Dendritic cell treated with granulocyte-macrophage colony-stimulating factor and Interleukin-4, amounts not matched to agents 40 ng/mL and 50 ng/mL, for 4 days (primary cell): Measurements from ENCODE around the gene SPATA1.
A peak's percentile ranks its signal among the peaks of the same experiment; 100 is the strongest.

Experiments used
- H3K27ac Mint-ChIP-seq: one replicate; pipeline ENCODE4 v1.8.0; 2022; ENCODE audit warnings: mild to moderate bottlenecking, mixed read lengths
- H3K27me3 Mint-ChIP-seq: one replicate; pipeline ENCODE4 v1.8.0; 2022; ENCODE audit warnings: mild to moderate bottlenecking, mixed read lengths
- H3K36me3 Mint-ChIP-seq: one replicate; pipeline ENCODE4 v1.8.0; 2022; ENCODE audit warnings: low read depth, mixed read lengths
- H3K4me1 Mint-ChIP-seq: one replicate; pipeline ENCODE4 v1.8.0; 2022; ENCODE audit warnings: low read depth, mixed read lengths
- H3K4me3 Mint-ChIP-seq: one replicate; pipeline ENCODE4 v1.8.0; 2022; ENCODE audit warnings: mild to moderate bottlenecking, moderate library complexity, mixed read lengths
- H3K9me3 Mint-ChIP-seq: one replicate; pipeline ENCODE4 v1.8.0; 2022; ENCODE audit warnings: mixed read lengths
- intact Hi-C: fragments of 100-400 bp; cut with micrococcal nuclease; formaldehyde crosslinking; loops from one replicate; pipeline ENCODE4 v1.15.0; 2022

The SPATA1 gene

DNA sequence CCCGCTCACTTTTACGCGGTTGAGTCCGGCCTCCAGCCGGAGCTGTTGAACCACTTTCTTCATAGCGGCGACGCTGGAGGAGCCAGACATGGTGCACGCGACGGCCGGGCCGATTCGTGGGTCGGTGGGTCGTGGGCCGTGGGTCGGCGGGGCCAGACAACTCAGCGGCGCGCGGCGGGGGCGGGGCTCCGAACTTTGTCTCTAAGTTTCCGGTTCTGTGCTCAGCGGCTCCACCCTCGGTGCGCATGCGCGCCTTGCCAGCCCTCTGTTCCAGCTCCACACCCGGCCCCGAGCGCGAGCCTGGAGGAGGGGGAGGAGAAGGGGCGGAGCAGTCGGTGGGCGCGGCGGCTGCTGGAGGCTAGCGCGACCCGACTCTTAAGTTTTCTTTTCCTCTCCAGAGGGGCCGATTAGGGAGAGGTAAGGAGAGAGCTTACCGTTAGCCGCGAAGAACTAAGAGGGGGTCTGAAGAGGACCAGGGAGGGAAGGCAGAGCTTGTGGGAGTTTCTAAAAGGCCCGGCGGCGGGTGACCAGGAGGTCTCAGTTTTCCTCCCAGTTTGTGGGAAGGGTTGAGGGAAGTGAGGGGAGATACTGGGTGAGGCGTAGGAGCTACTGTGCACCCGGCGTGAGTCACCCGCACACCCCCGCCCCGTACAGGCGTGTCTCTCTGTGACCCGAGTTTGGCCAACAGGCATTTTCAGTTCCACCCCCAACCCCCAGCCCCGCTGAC is at the start of gene SPATA1, which contains the start of gene GNG5:
TSS of gene SPATA1 (plus strand) at position 385 of the 727 bp plus-strand sequence. CDS start 9,974 bp downstream, outside the sequence.
TSS of gene GNG5 (minus strand) at position 580 of the 727 bp plus-strand sequence. CDS start at position 90, 490 bp downstream.
- intact Hi-C loops: loop anchor here (1.0 to 5.0 kb wide), 4 partner anchors 68 to 204 kb away; partner anchors contain the start of genes CTBS, SAMD13 and SSX2IP
- H3K27me3 Mint-ChIP-seq: no peaks in the 10 kb centered on the region
- peak within 1 kb of the TSS; percentile 98 for H3K27ac Mint-ChIP-seq
- H3K36me3 Mint-ChIP-seq: peaks cover 62% of the 10 kb centered on the region
- peak within 1 kb of the TSS; percentile 91 for H3K4me3 Mint-ChIP-seq
- H3K9me3 Mint-ChIP-seq: peaks cover 21% of the 10 kb centered on the region
- H3K4me1 Mint-ChIP-seq: peaks cover 37% of the 10 kb centered on the region

DNA sequence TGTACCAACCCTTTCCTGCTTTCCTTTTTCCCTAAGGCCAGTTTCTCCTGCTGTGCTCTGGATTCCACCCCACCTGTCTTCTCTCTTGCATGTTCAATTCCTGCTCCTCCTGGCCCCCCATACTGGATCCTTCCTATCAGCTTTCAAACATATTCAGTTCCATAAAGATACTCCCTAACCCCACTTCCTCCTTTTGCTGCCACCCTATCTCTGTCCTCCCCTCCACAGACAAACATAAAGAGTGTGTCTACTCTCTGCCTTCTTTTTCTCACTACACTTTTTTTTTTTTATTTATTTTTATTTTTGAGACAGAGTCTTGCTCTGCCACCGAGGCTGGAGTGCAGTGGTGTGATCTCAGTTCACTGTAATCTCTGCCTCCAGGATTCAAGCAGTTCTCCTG is 44.1 kb upstream of the SPATA1 start:
- Mint-ChIP-seq H3K27ac (no peak overlapping the region), H3K36me3 (no peaks in the 10 kb centered on the region), H3K9me3 (no peaks in the 10 kb centered on the region), H3K4me1 (peaks cover 12% of the 10 kb centered on the region), H3K27me3 (peaks cover 2% of the 10 kb centered on the region), H3K4me3 (no peak overlapping the region)
- intact Hi-C loops: no loop called here

GRCh38 chr1:84467298-84467697 is 38.9 kb upstream of the SPATA1 start:
- H3K9me3 Mint-ChIP-seq: no peaks in the 10 kb centered on the region
- H3K27me3 Mint-ChIP-seq: peaks cover 6% of the 10 kb centered on the region
- H3K36me3 Mint-ChIP-seq: no peaks in the 10 kb centered on the region

GRCh38 chr1:84476225-84476624 is 30.0 kb upstream of the SPATA1 start:
- H3K27ac Mint-ChIP-seq: no peak overlapping the region
- intact Hi-C loops: no loop called here

More at GRCh38 chr1:84467298-84467697, 38.9 kb upstream of the SPATA1 start:
- Mint-ChIP-seq H3K27ac (no peak overlapping the region), H3K4me3 (no peak overlapping the region), H3K4me1 (no peaks in the 10 kb centered on the region)
- intact Hi-C loops: no loop called here

GRCh38 chr1:84478876-84479868 is 27.0 kb upstream of the SPATA1 start, which contains the start of gene RPF1:
RPF1 (plus strand) TSS chr1:84479266; CDS start chr1:84479282, 16 bp downstream.
- Mint-ChIP-seq H3K36me3 (peaks cover 46% of the 10 kb centered on the region), H3K27me3 (peaks cover 7% of the 10 kb centered on the region), H3K4me1 (peaks cover 28% of the 10 kb centered on the region), H3K9me3 (peaks cover 20% of the 10 kb centered on the region), H3K27ac (peak within 1 kb of the TSS; percentile 99), H3K4me3 (peak within 1 kb of the TSS; percentile 99)
- intact Hi-C loops: loop anchor here (2.0 kb wide), 1 partner anchor 36 kb away; no protein-coding TSS in a partner anchor

More at GRCh38 chr1:84476225-84476624, 30.0 kb upstream of the SPATA1 start:
- peaks cover 20% of the 10 kb centered on the region for H3K9me3 Mint-ChIP-seq
- no peak overlapping the region for H3K4me3 Mint-ChIP-seq
- peaks cover 16% of the 10 kb centered on the region for H3K27me3 Mint-ChIP-seq
- H3K4me1 Mint-ChIP-seq: peaks cover 12% of the 10 kb centered on the region
- peaks cover 20% of the 10 kb centered on the region for H3K36me3 Mint-ChIP-seq

GRCh38 chr1:84479998-84480397 is 26.2 kb upstream of the SPATA1 start:
- H3K4me3 Mint-ChIP-seq: peak overlapping the region; percentile 99
- peaks cover 29% of the 10 kb centered on the region for H3K4me1 Mint-ChIP-seq
- H3K27me3 Mint-ChIP-seq: peaks cover 7% of the 10 kb centered on the region
- intact Hi-C loops: loop anchor here (2.0 kb wide), 1 partner anchor 37 kb away; no protein-coding TSS in a partner anchor
- H3K27ac Mint-ChIP-seq: peak overlapping the region; percentile 99
- H3K36me3 Mint-ChIP-seq: peaks cover 54% of the 10 kb centered on the region
- H3K9me3 Mint-ChIP-seq: peaks cover 20% of the 10 kb centered on the region

DNA sequence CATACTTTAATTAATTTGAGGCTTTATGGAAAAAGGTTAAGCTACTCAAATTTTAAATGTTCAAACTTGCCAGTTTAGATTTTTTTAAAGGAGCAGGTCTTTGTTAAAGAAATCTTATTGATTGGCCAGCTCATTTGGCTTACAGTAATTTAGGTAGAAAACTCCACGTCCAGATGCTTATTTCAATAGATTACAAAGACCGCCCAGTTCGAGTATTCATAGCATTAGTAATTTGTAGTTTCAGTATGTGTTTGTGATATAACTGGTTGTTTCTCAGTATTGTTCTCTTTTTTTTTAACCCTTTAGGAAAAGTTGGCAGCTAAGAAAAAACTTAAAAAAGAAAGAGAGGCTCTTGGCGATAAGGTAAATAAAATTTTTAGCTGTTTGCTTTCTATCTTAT is 25.5 kb upstream of the SPATA1 start:
- Mint-ChIP-seq H3K27ac (no peak overlapping the region), H3K27me3 (peaks cover 7% of the 10 kb centered on the region), H3K4me1 (peaks cover 29% of the 10 kb centered on the region), H3K36me3 (peaks cover 61% of the 10 kb centered on the region), H3K9me3 (peaks cover 22% of the 10 kb centered on the region), H3K4me3 (peak overlapping the region; percentile 9)
- intact Hi-C loops: no loop called here

DNA sequence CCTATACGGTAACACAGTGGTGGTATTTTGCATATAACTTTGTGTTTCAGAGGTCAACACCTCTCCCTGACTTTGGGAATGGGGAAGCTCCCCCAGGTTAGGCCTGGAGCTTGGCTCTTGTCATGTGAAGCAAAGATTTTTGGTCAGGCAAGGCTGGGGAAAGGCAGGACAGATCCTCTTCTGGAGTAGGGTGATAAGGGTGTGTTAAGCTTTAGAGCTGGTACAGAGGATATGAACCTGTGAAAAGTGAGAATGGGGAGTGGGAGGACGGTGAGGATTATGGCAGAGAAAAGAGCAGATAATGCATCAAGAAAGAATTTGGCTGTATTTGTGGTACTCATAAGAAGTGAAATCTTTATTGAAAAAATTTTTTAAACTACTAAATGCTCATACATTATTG is 24.9 kb upstream of the SPATA1 start:
- Mint-ChIP-seq H3K9me3 (peaks cover 28% of the 10 kb centered on the region), H3K4me3 (no peak overlapping the region), H3K4me1 (peaks cover 36% of the 10 kb centered on the region), H3K27ac (no peak overlapping the region), H3K27me3 (peaks cover 7% of the 10 kb centered on the region), H3K36me3 (peaks cover 68% of the 10 kb centered on the region)
- intact Hi-C loops: no loop called here

GRCh38 chr1:84488107-84488506 is 18.1 kb upstream of the SPATA1 start:
- Mint-ChIP-seq H3K27me3 (no peaks in the 10 kb centered on the region), H3K36me3 (peaks cover 84% of the 10 kb centered on the region), H3K4me3 (no peak overlapping the region), H3K9me3 (peaks cover 8% of the 10 kb centered on the region), H3K4me1 (peaks cover 27% of the 10 kb centered on the region), H3K27ac (no peak overlapping the region)
- intact Hi-C loops: no loop called here

GRCh38 chr1:84489766-84490165 is 16.4 kb upstream of the SPATA1 start:
- peaks cover 81% of the 10 kb centered on the region for H3K36me3 Mint-ChIP-seq
- no peak overlapping the region for H3K4me3 Mint-ChIP-seq
- no peak overlapping the region for H3K27ac Mint-ChIP-seq
- peaks cover 21% of the 10 kb centered on the region for H3K4me1 Mint-ChIP-seq
- H3K27me3 Mint-ChIP-seq: no peaks in the 10 kb centered on the region
- H3K9me3 Mint-ChIP-seq: peaks cover 8% of the 10 kb centered on the region
- intact Hi-C loops: no loop called here

DNA sequence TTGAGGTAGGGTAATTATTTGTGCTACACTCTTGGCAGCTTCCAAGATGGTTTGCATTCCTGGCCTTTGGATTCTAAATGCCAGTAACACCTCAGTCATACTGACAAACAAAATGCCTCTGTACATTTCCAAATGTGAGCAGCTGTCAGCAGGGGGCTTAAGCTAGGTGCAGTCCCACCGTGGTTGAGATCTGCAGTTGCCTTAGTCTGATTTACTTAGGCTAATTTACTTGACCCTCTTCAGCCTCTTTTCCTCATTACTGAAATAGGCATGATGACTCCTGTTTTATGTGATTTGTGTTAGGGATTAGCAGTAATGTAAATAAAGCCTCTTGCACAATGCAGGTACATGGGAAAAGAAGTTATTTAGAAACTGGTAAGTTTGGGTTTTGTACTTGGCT is 13.5 kb upstream of the SPATA1 start:
- Mint-ChIP-seq H3K4me1 (peaks cover 7% of the 10 kb centered on the region), H3K27me3 (no peaks in the 10 kb centered on the region), H3K36me3 (peaks cover 83% of the 10 kb centered on the region), H3K4me3 (no peak overlapping the region), H3K9me3 (no peaks in the 10 kb centered on the region), H3K27ac (no peak overlapping the region)
- intact Hi-C loops: no loop called here

DNA sequence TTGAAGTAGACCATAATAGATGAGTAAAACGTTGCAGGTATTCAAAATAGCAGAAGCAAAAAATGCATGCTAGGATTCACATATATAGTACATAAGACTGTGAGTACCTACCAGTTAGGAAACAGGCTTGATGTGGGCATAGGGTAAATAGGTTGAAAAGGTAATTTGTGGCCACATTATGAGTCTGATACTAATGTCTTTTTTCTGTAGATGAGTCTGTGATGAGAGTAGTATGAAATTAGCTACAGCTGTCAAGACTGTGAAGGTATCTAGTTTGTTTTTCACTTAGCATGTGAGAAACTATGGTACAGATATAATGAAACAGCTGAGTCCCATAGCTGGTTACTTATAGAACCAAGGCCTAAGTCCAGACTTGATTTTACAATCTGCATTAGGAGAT is 12.4 kb upstream of the SPATA1 start:
- Mint-ChIP-seq H3K27ac (no peak overlapping the region), H3K4me1 (peaks cover 14% of the 10 kb centered on the region), H3K36me3 (peaks cover 87% of the 10 kb centered on the region), H3K9me3 (no peaks in the 10 kb centered on the region), H3K27me3 (no peaks in the 10 kb centered on the region), H3K4me3 (no peak overlapping the region)
- intact Hi-C loops: no loop called here

DNA sequence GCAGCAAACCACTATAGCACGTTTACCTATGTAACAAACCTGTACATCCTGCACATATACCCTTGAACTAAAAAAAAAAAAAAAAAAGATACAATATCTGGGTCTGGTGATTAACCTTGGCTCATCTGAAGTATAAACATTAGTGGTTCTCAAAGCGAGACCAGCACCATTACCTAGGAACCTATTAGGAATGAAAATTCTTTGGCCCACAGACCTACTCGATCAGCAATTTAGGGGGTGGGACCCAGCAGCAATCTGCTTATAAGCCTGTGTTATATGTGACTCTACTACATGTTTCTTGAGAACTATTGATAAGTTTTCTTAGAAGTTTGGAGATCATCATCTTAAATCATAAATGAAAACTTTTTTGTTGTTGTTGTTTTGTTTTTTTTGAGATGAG is 9.7 kb upstream of the SPATA1 start:
- Mint-ChIP-seq H3K4me1 (peaks cover 13% of the 10 kb centered on the region), H3K9me3 (no peaks in the 10 kb centered on the region), H3K27me3 (no peaks in the 10 kb centered on the region), H3K27ac (no peak overlapping the region), H3K4me3 (no peak overlapping the region), H3K36me3 (peaks cover 84% of the 10 kb centered on the region)
- intact Hi-C loops: no loop called here
